ENCODE measurements around the gene COL5A2. TPM values are rescaled to one million over a fixed set of nuclear protein-coding genes. Genes with fewer than 3 reads are reported as not detected.
A peak's percentile ranks its signal among the peaks of the same experiment; 100 is the strongest.

COL5A2 gene
- 10 to 100 TPM; 10.4 to 24.6 TPM for total RNA-seq

DNA sequence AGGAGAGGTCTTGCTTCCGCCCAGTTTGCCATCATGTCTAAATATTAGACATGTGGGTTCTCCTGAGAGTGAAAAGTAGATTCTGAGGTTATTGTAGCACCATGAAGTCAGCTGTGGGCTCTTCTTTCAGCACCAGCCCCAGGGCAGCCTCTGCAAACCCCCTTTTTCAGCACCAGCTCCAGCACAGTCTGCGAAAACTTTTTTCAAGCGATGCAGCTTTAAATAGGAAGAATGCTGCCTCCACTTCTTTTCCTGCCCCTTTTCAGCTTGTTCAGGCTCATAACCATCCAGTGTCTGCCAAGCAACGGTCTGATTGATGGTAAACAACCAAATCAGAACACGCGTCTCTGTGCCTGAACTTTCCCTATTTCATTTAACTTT lies at the start of gene COL5A2:
TSS of gene COL5A2 (minus strand) at position 192 of the 381 bp plus-strand sequence. CDS start at position 35, 157 bp downstream.
- no peaks in the 10 kb centered on the region for H3K27me3 ChIP-seq
- TF ChIP-seq, protein P1, sequence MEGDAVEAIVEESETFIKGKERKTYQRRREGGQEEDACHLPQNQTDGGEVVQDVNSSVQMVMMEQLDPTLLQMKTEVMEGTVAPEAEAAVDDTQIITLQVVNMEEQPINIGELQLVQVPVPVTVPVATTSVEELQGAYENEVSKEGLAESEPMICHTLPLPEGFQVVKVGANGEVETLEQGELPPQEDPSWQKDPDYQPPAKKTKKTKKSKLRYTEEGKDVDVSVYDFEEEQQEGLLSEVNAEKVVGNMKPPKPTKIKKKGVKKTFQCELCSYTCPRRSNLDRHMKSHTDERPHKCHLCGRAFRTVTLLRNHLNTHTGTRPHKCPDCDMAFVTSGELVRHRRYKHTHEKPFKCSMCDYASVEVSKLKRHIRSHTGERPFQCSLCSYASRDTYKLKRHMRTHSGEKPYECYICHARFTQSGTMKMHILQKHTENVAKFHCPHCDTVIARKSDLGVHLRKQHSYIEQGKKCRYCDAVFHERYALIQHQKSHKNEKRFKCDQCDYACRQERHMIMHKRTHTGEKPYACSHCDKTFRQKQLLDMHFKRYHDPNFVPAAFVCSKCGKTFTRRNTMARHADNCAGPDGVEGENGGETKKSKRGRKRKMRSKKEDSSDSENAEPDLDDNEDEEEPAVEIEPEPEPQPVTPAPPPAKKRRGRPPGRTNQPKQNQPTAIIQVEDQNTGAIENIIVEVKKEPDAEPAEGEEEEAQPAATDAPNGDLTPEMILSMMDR (IDR thresholded peaks at IDR 0.05): no peak
- no peaks in the 10 kb centered on the region for H3K36me3 ChIP-seq
- peak; percentile 38 for DNase-seq
- peak within 1 kb of the TSS; percentile 28 for H3K4me3 ChIP-seq
- intact Hi-C loops (cut with DNase I): no loop called here
- no peaks in the 10 kb centered on the region for H3K9me3 ChIP-seq
- H3K9ac ChIP-seq (ENCODE audit: low read depth in 2 of 2, low read length in 2 of 2): peak within 1 kb of the TSS; percentile 46 to 54
- H3K4me1 ChIP-seq: no peaks in the 10 kb centered on the region
- H3K27ac ChIP-seq: peak within 1 kb of the TSS; percentile 63

DNA sequence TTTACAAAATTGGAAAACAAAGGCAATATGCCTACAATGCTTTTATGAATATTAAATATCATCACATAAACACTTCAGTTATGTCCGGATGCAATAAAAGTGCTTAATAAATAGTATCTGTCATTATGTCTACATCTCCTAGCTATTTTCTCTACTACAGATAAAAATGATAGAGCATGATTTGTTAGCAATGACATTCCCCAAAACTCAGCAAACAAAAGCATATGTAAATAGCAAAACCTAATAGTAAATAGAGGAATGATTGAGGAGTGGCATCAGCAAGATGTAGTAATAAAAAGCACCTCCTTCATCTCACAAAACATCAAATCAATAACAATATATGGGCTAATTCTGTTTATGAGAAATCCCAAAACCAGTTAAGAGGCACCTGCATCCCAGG lies 46.5 kb upstream of the COL5A2 start:
- Histone ChIP-seq H3K36me3 (no peaks in the 10 kb centered on the region), H3K27ac (no peak overlapping the region), H3K9me3 (no peaks in the 10 kb centered on the region), H3K9ac (ENCODE audit: low read depth in 2 of 2, low read length in 2 of 2) (no peak overlapping the region), H3K27me3 (no peaks in the 10 kb centered on the region), H3K4me1 (no peaks in the 10 kb centered on the region), H3K4me3 (no peak overlapping the region)
- TF ChIP-seq, protein P1 (IDR thresholded peaks at IDR 0.05): no peak
- intact Hi-C loops (cut with DNase I): no loop called here
- DNase-seq: no peak

DNA sequence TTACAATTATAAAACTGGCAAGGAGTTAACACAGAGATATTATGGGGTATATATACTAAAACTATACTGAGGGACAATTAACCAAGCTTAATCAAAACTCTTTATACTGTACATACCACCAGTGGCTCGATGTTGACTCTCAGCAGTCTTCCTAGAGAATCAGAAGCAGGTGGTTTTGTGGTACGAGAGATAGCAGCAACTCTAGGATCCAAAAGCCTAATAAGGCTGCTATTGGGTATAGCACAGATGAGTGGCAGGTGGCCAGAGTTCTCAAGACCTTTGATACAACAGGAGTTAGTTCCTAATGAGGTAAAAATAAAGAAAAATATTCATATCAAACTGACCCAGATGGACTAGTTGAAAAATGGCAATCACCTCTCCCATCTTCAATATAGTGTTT lies 45.5 kb upstream of the COL5A2 start:
- H3K4me1 ChIP-seq: no peaks in the 10 kb centered on the region
- H3K9ac ChIP-seq (ENCODE audit: low read depth in 2 of 2, low read length in 2 of 2): no peak overlapping the region
- H3K27ac ChIP-seq: no peak overlapping the region
- intact Hi-C loops (cut with DNase I): no loop called here
- TF ChIP-seq, protein P1 (IDR thresholded peaks at IDR 0.05): no peak
- H3K9me3 ChIP-seq: no peaks in the 10 kb centered on the region
- H3K36me3 ChIP-seq: no peaks in the 10 kb centered on the region
- H3K27me3 ChIP-seq: no peaks in the 10 kb centered on the region
- H3K4me3 ChIP-seq: no peak overlapping the region
- DNase-seq: no peak

DNA sequence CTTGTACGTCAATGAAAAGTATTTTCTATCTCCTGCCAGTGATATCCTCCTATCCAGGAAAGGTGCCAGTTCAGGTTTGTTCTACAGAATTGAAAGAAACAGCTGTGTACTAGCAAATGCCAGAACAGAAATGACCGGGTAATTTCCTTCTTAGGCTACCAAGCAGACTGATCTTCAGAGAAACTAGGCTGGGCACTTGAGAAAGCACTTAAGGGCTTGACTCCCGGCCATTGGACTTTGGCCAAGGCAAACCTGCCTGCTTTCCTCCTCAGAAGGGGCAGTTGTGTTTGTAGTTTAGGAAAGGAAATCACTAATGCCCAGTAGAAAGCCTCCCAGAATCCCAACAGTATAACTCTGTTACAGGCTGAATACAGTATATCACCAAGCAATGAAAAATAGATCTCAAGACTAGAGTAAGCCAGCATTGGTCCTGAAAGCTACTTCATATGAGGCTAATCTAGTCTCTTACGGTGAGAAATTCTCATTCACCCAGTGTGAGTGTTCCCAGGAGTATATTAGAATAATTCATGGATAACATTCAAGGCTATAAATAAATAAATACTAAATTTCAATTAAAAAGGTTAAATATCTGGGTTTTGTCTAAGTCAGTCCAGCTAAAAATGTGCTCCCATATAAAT lies 43.0 kb upstream of the COL5A2 start:
- Histone ChIP-seq H3K9ac (ENCODE audit: low read depth in 2 of 2, low read length in 2 of 2) (no peak overlapping the region), H3K4me3 (no peak overlapping the region), H3K27ac (peak overlapping the region; percentile 43), H3K36me3 (no peaks in the 10 kb centered on the region), H3K27me3 (no peaks in the 10 kb centered on the region), H3K4me1 (no peaks in the 10 kb centered on the region), H3K9me3 (no peaks in the 10 kb centered on the region)
- peak; percentile 47 for DNase-seq
- intact Hi-C loops (cut with DNase I): no loop called here
- TF ChIP-seq, protein P1 (IDR thresholded peaks at IDR 0.05): no peak

DNA sequence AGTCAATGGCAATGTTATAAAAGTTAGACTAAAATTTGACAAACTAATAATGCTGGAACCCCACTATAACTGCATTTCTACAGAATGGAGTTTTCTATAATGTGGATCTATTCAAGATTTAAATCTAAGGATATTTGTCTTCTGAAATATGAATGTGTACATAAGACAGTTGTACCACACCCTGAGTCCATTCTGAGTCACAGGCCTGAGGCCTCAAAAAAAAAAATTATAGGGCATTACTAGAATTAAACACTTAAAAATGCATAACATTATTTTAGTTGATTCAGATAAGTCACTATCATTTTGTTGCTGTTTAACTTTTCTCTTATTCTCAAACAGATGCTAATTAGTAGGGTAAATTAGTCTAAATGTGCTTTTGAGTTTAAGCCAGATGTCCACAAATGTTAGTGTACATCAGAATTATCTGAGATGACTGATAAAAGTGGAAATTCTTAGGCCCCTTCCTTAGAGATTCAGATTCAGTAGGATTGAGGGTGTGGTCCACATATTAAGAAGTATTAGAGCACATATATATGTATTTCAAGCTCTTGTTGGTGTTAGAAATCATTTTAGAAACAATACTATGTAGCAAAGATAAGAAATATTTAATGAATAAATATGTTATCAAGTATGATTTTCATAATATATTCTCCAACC lies 42.4 kb upstream of the COL5A2 start:
- Histone ChIP-seq H3K9ac (ENCODE audit: low read depth in 2 of 2, low read length in 2 of 2) (no peak overlapping the region), H3K27ac (peak overlapping the region; percentile 43)

More for the DNA sequence above, 42.4 kb upstream of the COL5A2 start:
- Histone ChIP-seq H3K4me3 (no peak overlapping the region), H3K27me3 (no peaks in the 10 kb centered on the region), H3K9me3 (no peaks in the 10 kb centered on the region), H3K4me1 (no peaks in the 10 kb centered on the region), H3K36me3 (no peaks in the 10 kb centered on the region)
- intact Hi-C loops (cut with DNase I): no loop called here
- DNase-seq: no peak
- TF ChIP-seq, protein P1 (IDR thresholded peaks at IDR 0.05): no peak
